Endothelial cell of umbilical vein (primary cell): ENCODE data around the gene CEMIP.

Experiments
- EZH2 ChIP-seq: IDR thresholded peaks from 2 replicates; pipeline ENCODE4 v1.6.1; 2012; ENCODE audit warnings: borderline replicate concordance, low read depth, mild to moderate bottlenecking, moderate library complexity, low read length, inconsistent platforms; ENCODE audit not compliant: severe bottlenecking
- FOS ChIP-seq: IDR thresholded peaks from 2 replicates; pipeline ENCODE4 v1.6.1; 2011; ENCODE audit warnings: mild to moderate bottlenecking, low read length, moderate library complexity, borderline replicate concordance; ENCODE audit not compliant: insufficient read depth
- JUN ChIP-seq: IDR thresholded peaks from 2 replicates; pipeline ENCODE4 v1.6.1; 2011; ENCODE audit warnings: borderline replicate concordance, low read depth; ENCODE audit not compliant: insufficient read length, insufficient read depth
- MYC ChIP-seq: IDR thresholded peaks from one replicate; pipeline ENCODE4 v1.6.1; 2011; ENCODE audit warnings: mild to moderate bottlenecking, low read depth, low read length
- POLR2A ChIP-seq: IDR thresholded peaks from 2 replicates; pipeline ENCODE4 v1.6.1; 2012; ENCODE audit warnings: low read depth, mild to moderate bottlenecking, control low read depth, low read length
- POLR2AphosphoS5 ChIP-seq: IDR thresholded peaks from 2 replicates; pipeline ENCODE4 v1.6.1; 2012; ENCODE audit warnings: low read depth, mild to moderate bottlenecking, control low read depth, low read length, moderate library complexity; ENCODE audit not compliant: insufficient read depth
- TF ChIP-seq, protein P1 (sequence below), 2 donors: IDR thresholded peaks; 1 replicate in 1 of 2; 2 replicates in 1 of 2; pipeline ENCODE4 v1.5.1; 2011; ENCODE audit warnings: low read length in 2 of 2, mild to moderate bottlenecking in 2 of 2, moderate library complexity in 2 of 2, control low read depth in 1 of 2, inconsistent platforms in 1 of 2, low read depth in 1 of 2; ENCODE audit not compliant: insufficient read depth in 1 of 2; ENCODE audit errors: extremely low read depth in 1 of 2
- TF ChIP-seq, protein P2 (sequence below): IDR thresholded peaks from 2 replicates; pipeline ENCODE4 v1.6.1; 2011; ENCODE audit not compliant: insufficient read depth, insufficient read length

DNA sequence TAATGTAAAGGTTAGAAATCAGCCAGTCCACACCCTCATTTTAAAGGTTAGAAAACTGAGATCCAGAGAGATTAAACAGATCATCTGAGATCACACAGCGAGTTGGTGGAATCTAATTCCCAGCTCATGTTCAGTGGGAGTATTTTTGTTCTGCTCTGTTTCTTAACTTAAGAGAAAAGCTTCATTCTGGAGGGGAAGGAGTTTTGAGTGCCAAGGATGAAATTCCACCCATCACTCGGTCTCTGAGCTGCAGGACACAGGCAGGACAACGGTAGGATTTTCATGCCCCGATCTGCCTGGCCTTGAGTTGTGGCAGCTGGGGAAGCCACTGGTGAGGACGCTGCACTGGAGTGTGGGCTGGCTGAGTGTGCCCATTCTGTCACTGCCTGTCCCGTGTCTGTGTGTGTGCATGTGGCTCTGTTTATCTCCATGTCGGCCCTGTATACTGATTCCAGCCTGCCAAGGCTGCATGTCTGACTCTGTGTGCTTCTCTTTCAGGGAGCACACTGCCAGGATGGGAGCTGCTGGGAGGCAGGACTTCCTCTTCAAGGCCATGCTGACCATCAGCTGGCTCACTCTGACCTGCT, 94.3 kb downstream of the CEMIP start:
- TF ChIP-seq POLR2AphosphoS5, result no peak
- TF ChIP-seq, protein P1, sequence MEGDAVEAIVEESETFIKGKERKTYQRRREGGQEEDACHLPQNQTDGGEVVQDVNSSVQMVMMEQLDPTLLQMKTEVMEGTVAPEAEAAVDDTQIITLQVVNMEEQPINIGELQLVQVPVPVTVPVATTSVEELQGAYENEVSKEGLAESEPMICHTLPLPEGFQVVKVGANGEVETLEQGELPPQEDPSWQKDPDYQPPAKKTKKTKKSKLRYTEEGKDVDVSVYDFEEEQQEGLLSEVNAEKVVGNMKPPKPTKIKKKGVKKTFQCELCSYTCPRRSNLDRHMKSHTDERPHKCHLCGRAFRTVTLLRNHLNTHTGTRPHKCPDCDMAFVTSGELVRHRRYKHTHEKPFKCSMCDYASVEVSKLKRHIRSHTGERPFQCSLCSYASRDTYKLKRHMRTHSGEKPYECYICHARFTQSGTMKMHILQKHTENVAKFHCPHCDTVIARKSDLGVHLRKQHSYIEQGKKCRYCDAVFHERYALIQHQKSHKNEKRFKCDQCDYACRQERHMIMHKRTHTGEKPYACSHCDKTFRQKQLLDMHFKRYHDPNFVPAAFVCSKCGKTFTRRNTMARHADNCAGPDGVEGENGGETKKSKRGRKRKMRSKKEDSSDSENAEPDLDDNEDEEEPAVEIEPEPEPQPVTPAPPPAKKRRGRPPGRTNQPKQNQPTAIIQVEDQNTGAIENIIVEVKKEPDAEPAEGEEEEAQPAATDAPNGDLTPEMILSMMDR (IDR thresholded peaks at IDR 0.05; ENCODE audit: extremely low read depth in 1 of 2, insufficient read depth in 1 of 2, low read depth in 1 of 2, low read length in 2 of 2), result no peak
- no peak for TF ChIP-seq POLR2A
- TF ChIP-seq, protein P2, sequence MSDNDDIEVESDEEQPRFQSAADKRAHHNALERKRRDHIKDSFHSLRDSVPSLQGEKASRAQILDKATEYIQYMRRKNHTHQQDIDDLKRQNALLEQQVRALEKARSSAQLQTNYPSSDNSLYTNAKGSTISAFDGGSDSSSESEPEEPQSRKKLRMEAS, result no peak
- no peak for TF ChIP-seq EZH2
- TF ChIP-seq JUN, result no peak
- no peak for TF ChIP-seq MYC
- TF ChIP-seq FOS, result no peak
